HL-60/S4 treated with phorbol 12-myristate 13-acetate at 8.2 ng/mL for 4 days and 3 days (cell line): ENCODE measurements around the gene DCAF5.
"Not testable (repeated sequence)": the region's sequence is repeated elsewhere in the genome, so short reads cannot be mapped to it uniquely, and the experiment has no call there.

ENCODE experiments used
- in situ Hi-C: fragments of 300-500 bp; cut with MboI; formaldehyde crosslinking; loops from 2 replicates; pipeline ENCODE4 v1.15.0; 2022; ENCODE audit warnings: low sequenced_read_pairs

Gene DCAF5

DNA sequence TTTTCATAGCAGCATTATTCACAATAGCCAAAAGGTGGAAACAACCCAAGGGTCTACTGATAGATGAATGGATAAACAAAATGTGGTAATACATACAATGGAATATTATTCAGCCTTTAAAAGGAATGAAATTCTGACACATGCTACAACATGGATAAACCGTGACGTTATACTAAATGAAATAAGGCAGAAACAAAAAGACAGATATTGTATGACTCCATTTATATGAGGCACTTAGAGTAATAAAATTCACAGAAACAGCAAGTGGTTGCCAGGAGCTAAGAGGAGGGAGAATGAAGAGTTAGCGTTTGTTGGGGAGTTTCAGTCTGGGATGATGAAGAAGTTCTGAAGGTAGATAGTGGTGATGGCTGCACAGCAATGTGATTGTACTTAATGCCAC lies 76.6 kb downstream of the DCAF5 start:
- in situ Hi-C loops, result loop anchor here (25.0 kb wide), 1 partner anchor 164 kb away; no protein-coding TSS in a partner anchor

DNA sequence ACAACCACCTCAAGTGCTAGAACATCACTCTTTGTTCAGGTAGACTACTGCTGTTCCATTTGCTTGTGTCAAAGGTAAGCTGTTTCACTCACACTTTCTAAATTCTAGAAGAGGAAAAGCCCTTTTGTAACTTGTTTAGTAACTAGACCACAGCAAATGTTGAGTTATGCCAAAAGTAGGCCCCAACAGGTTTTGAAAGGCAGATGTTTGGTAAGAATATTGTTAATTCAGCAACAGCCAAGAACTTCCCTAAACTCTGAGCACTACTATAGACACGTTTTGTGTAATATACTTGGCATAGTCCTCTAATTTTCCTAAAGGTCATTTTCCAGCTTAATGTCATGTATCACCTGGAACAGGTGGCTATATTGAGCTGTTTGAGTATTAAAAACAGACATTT lies 79.0 kb downstream of the DCAF5 start:
- in situ Hi-C loops, result no loop called here

DNA sequence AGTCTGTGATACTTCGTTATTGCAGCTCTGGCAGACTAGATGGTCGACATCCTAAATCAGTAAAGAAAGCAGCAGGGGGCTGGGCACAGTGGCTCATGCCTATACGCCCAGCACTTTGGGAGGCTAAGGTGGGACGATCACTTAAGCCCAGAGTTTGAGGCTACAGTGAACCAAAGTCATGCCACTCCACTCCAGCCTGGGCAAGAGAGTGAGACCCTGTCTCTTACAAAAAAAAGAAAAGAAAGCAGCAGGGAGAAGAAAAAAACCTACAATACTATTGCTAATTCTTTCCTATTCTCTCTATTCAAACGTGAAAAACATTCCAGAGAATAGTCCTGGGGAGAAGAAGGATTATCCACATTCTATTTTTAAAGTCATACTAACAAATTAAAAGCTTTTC lies 79.5 kb downstream of the DCAF5 start:
- in situ Hi-C loops, result no loop called here

DNA sequence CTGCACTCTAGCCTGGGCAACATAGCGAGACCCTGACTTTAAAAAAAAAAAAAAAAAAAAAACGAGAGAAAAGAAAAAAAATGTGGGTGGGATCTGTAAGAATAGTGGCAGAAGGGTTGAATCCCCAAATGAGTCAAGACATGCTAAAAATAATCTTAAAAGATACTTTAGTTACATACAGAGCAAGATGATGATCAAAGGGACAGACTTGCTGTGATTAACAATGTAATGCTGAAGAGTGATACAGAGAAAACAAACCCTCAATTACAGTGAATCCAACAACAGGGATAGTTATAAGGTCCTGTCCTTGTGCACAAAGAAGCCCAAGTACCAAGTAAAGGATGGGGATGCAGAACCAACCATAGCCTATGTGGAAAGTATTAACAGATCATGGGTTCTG lies 80.3 kb downstream of the DCAF5 start:
- in situ Hi-C loops, result no loop called here

DNA sequence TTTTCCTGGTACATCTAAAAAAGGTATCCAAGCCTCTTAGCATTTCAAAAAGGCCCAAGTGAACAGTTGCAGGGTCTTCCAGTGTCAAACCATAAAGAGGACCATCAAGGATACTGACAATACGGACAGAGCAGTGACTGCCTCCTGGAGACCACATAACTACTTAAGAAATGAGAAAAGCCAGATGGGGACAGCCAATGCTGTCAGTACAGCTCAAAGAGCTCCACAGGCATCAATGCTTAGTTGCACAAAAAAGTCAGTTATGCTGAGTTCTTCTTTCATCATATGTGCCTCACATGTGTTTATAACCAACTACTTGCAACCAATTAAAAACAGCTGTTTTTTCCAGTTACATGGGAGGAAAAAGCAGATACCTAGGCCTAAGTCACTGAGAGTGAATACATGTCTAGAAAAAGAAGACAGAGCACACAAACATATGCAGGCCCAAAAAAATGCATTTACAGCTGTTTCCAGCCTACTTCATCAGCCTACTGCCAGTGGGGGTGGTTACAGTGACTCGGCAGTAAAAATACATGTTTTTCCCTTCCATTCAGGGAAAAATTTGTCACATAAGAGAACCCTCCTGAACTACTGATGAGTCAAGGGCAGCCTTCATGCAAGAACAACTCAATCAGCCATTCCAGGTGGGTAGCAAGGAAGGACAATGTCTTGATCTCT lies 84.0 kb downstream of the DCAF5 start:
- in situ Hi-C loops, result no loop called here

DNA sequence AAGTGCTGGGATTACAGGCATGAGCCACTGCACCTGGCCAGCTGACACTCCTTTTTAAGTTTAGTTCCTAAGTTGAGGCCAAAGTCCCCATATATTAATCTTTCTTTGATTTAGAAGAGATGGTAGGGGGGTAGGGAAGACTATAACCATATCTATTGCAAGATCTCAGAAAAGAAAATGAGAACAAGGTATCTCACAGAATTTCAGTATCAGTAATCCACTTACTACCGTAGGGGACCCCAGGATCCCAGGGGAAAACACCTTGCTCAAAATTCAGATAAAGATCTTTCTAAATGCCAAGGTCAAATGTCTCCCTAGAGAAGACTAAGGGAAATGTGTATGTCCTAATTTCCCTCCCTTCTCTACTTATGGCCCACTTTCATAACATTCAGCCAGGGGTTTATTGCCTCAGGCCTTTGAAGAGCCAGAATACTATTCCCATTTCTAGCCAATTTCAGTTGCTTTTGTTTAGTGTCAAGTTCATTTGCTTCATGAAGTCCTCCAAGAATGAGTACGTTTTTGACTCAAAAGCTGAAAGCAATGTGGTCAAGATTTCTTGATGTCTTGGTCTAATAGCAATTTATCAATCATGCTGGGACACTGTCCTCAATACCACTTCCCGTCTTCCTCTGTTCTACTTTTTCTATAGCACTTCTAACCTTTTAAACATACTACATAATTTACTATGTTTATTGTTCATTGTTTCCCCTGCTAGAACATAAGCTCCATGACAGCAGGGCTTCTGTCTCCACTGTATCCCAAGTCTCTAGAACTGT lies 86.3 kb downstream of the DCAF5 start:
- in situ Hi-C loops, result no loop called here

DNA sequence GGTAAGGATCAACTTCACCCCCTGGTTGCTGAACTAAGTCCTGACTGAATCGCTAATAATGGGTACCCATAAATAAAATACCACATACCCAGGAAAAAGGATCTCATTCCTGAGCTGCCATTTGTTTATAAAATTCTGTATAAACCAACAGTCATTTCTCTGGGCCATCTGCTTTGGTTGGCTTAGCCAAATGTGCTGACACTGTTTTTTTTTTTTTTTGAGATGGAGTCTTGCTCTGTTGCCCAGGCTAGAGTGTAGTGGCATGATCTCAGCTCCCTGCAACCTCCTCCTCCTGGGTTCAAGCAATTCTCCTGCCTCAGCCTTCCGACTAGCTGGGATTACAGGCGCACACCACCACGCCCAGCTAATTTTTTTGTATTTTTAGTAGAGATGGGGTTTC lies 87.0 kb downstream of the DCAF5 start:
- in situ Hi-C loops, result not testable (repeated sequence)

DNA sequence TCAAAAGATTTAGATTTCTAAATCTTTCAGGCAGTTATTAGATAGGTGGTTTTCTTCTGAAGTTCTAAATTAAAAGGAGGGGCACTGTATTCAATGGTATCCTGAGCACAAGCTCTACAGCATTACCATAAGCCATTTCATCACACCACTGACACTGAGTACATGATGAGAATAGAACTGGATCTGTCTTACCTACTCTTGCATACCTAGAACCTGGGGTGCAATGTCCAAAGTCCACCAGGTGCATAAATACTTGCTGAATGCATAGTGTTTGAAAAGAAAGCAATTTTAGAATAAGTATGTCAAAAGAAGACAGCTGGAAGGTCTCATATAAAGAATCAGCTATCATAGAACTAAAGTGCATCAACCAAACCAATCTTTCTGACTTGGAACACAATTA lies 88.3 kb downstream of the DCAF5 start:
- in situ Hi-C loops, result no loop called here

DNA sequence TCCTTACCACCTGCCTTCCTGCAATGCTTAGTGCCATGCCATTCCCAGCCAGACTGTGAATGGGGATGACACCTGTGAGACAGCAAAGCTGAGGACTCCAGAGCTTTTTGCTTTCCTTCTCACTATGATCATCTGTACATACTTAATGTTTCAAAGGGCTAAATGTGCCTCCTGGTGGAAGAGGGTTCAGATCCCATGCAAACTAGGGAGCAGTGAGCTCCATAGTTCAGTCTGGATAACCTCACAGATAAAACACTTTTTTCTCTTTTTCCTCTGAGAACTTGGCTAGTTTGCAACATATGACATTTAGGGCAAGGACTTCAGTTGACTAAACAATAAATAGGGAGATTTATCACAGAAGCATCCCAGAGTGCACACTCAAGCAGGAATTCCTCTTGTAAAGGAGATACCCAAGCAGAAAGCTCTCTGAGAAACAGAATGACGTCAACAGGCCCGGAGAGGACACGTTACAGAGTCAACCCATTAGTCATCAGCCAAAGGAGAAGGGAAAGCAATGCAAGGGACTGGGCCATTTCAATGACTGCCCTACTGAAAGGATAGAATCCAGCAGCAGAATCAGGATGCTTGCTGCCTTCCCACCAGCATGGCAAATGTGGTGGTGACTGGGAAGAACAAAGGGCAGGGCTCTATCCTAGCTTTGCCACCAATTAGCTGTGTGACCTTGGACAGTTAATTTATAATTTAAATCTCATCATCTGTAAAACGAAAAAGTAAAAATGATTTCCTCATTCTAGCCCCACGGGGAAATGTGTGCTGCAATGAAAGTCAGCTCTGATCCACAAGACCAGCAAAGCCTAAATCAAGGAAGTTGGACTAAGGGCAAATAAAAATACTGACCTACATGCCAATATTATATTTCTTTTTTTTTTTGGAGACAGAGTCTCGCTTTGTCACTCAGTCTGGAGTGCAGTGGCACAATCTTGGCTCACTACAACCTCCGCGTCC lies 93.0 kb downstream of the DCAF5 start:
- in situ Hi-C loops, result no loop called here

DNA sequence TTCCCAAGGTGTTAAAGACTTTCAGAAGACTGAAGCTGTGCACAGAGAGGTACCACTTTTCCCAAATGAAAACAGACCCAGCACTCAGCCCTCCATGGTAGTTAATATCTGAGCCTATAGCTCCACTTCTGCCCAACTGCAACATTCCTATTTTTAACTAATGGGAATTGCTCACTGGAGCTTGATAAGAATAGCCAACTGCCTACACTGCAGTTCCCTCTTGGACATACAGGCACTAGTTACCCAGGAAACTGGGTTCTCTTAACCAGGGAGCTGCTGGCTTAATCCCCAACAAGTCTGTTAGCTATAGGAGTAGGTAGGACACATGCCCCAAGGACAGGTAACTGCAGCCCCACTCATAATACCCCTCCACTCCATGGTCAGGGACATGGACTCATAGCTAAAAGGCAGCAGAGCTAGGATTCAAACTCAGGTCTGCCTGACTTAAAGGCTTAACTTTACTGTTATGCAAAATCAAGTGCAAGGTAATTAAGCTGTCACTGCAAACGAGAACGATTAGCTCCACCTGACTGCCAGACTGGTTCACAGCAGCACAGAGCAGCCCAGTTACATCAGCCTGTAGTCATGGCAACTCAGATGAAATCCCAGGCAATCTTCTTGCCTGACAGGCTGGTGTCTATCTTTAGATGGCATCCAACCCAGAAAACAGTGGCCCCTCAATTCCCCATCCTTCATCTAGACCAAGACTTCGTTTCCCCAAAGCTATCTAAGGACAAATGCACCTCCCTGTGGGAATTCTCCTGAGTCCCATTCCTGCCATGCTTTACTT lies 96.7 kb downstream of the DCAF5 start:
- in situ Hi-C loops, result no loop called here

DNA sequence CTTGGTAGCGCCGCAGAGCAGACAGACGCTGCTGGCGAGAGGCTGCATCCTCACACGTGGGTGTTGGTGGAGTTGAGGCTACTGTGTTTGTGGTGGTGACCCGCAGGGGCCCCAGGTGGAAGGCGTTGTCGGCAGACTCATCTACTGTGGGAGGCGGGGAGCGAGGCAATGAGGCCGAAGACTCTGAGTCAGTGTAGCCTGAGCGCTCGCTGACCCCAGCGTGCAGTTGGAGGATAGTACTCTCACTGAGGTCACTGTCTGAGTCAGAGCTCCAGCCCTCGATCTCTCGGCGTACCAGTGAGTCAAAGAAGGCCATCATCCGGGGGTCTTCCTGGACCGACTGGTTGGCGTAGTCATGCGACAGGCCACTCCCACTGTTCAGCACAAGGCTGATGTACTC lies 97.8 kb downstream of the DCAF5 start:
- in situ Hi-C loops, result no loop called here

DNA sequence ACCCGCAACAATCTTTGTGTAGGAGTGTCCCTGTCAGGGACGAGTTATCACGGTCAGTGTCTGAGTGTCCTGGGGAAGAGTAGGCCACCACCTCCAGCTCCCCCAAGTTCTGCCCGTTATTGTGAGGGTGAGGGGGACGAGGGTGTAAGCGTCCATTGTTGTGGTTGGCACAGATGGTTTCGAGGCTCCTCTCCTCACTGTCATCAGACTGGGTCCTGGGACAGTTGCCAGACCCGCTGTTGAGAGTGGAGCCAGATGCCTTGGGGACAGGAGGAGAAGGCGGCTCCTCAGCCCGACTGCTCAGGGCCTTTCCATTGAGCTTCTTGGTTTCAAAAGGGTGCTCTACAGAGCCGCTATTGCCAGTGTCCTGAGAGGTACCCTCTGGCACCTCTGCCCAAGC lies 98.9 kb downstream of the DCAF5 start:
- in situ Hi-C loops, result no loop called here

DNA sequence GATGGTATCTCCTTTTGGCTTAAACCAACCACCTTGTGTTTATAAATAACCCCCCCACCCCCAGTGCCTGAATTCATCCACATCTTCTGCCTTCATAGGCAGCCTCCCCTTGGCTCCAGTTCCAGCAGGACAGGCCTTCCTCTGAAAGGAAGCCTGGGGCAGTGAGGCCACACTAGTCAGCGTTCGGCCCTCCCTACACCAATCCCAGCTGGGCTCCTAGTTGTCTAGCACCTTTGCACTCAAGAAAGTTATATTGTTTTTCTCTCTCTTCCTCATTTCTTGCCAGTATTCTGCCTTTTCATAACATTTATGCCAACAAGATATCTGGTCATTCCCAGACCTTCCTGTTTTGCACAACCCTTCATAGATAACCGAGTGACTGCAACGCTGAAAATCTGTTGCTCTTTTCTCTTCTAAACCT lies 100.7 kb downstream of the DCAF5 start:
- in situ Hi-C loops, result no loop called here

DNA sequence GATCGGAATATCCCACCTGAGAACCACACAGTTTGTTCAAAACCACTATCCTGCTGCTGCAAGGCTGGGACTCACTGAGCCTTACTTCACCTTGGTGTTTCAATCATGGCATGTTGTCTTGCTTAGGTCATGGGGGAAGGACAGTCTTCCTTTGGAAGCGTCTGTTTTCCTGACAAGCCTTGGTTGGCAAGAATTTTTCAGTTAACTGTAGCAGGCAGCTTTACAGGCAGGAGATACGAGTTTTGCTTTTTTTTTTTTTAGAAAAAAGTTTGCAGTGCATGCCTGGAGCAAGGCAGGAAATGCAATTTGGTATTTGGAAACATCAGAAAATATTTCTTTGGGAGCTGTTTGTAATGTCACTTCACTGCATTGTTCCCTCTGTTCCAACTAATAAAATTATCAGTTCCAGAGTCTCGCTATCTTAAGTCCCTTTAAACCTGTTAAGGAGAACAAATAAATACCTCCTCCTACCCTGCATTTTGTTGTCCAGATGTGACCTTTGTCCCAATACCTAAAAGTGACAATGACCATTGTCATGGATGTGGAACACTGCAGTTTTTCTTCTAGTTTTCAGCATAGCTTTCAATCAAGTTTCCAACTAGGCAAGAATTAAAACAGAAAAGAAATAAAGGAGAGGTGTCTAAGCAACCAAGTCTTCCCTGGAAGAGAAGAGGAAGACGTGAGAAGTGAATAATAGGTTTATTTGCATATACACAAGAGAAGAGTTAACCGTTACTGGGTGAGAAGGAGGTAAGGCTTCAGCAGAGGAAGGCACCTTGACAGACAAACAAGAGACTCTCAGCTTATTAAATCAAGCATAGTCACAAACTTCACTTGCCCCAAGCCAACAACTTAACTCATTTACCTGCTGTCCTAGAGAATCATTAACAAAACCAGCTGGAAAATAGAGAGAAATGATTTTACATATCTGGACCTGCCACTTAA lies 102.4 kb downstream of the DCAF5 start:
- in situ Hi-C loops, result no loop called here

DNA sequence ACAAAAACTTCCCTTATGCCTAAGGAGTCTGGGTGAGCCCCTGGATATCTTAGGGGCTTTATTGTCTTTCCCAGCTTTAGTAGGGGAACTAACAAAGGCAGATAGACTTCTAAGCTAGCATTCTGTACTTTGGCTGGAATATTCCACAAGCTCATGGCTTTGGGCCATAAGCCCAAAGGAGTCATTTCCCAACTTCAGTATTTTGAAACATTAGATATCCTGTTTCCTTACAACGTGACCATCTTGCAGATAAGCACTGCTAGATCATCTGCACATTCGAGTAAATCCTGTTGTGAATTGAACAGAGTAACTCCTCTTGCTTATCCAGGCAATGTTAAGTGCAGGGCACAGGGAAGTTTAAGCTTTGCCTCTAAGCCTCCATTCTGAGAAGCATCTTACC lies 103.2 kb downstream of the DCAF5 start:
- in situ Hi-C loops, result no loop called here

DNA sequence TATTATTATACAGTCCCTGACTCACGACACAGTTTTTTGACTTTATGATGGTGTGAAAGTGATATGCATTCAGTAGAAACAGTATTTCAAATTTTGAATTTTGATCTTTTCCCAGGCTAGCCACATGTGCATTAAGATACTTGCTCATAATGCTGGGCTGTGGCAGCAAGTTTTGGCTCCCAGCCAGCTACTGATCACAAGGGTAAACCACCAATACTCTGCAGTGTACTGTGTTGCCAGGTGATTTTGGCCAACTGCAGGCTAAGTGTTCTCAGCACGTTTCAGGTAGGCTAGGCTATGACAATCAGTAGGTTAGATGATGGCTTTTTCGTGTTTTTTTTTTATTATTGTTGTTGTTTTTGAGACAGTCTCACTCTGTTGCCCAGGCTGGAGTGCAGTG lies 104.5 kb downstream of the DCAF5 start:
- in situ Hi-C loops, result no loop called here

DNA sequence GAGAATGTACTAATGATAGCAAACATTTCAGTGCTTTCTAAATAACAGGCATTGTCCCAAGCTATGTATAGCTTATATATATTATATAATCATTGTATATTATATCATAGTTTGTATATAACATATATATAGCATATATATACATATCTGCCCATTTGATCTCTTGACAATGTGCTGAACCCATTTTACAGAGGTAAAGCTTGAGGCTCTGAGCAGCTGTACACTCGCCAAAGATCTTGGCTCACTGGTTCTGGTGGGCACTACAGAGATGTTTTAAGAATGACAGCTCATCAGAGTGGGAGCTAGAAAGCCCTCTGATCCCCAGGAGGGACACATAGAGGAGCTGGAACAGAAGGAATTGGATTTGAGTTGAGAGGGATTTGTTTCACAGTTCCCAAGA lies 105.7 kb downstream of the DCAF5 start:
- in situ Hi-C loops, result no loop called here

DNA sequence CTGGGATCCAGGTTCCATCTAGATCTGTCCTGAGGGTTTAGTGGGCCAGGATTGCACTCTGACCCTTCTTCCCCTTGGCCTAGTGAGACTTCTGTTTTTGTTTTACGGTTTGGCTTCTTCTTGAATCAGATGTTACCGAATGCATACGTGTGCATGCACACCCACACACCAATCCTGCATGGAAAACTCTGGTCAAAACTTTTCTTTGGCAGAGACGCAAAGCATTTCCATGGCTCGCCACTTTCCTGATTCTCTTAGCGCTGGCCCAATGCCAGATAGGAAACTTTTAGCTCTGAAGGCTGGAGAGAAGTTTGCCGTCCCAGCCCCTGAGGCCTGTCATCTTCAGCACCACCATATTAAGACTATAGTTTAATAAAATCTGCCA lies 106.5 kb downstream of the DCAF5 start:
- in situ Hi-C loops, result no loop called here

DNA sequence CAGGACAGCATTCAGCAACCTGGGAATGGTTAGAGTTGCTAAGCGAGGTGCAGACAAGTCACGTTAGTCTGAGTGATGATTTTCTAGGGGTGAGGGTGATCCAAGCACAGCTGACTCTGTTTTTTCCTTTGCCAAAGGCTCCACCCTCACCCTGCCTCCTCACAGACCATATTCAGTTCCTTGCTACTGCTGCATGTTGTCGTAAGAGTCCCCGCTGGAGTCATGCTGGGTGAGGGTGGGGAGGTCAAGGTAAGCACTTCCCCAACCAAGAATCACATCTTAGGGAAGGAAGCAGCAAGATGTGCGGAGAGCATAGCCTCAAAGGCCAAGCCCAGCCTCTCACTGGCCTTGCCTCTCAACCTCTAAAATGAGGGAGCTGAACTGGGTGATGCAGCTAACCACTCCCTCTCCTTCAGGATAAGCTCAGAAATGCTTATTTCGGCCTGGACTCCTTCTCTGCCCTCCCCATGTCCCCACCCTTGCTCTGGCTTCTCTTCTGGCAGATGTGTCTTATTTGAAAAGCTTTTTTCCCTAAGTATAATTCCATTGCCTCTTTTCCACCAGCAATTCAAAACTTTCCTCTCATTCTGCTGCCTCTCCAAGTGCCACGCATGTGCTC lies 107.0 kb downstream of the DCAF5 start:
- in situ Hi-C loops, result no loop called here
